LHCN-M2 (cell line): ENCODE results near the gene AMOTL1. TPM values are rescaled to one million over a fixed set of nuclear protein-coding genes. Genes with fewer than 3 reads are reported as not detected.
"Not testable (repeated sequence)": the region's sequence is repeated elsewhere in the genome, so short reads cannot be mapped to it uniquely, and the experiment has no call there.

Experiments used
- DNase-seq: peaks from one replicate; pipeline ENCODE4 v3.0.0-alpha.2; 2012; ENCODE audit warnings: low read depth
- total RNA-seq: library from RNA; depleted of rRNA; stranded (reverse); fragments of >200 nt; gene quantifications from 2 replicates; pipeline ENCODE4 v1.2.3, GENCODE V29; 2014

The AMOTL1 gene
- total RNA-seq, 1 experiment from 2014 or later = 39.8 TPM

DNA sequence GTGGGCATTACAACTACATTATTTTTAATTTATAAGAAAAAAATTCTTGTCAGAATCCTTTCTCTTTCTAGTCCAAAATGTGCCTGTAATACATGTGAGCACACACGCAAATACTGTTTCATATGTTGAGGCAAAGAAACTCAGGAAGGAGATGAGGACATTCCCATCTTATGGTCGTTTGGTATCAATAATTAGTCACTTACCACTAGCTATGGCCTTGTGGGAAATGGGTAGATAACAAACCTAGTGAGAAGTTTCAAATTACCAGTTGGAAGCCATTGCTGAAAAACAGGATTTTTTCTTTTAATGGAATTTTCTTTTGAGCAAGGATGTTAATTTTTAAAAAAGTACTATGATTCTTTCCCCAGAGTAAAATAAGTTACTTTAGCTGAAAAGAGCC, 25.7 kb downstream of the AMOTL1 start:
- peak; percentile 62 for DNase-seq

DNA sequence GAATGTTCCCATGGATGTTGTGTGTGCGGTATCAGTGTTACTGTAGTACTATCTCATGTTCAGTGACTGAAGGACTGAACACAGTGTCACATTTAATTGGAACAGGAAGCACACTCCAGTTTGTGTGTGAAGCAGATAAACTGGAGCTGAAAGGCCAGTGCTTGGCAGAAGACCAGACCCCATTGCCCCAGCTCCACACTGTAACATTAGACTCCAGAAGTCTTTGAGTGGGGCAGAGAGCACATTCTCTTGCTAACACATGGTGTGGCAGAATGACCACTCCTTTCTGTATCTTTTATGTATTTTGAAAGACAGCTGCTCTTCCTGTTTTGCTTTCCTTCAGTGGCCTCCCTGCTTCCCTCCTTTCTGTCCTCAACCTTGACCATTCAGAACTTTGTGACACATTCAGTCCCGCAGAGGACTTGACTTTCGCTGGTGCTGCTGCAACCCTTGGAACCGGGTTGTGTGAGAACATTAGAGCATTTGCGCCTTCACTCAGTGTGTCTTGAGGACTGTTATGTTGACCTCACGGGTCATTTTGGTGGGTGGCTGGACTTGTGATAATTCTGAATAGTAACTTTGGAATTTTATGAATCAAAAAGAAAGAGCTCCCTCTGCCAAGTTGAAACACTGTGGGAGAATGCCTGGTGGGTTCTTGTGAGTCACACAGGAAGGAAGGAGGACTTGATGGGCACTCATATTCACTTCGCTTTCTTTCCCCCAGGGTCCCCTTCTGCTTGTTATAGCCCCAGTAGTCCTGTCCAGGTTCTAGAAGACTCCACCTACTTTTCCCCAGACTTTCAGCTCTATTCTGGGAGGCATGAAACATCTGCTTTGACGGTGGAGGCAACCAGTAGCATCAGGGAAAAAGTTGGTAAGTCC, 26.4 kb downstream of the AMOTL1 start:
- peak; percentile 99 for DNase-seq

DNA sequence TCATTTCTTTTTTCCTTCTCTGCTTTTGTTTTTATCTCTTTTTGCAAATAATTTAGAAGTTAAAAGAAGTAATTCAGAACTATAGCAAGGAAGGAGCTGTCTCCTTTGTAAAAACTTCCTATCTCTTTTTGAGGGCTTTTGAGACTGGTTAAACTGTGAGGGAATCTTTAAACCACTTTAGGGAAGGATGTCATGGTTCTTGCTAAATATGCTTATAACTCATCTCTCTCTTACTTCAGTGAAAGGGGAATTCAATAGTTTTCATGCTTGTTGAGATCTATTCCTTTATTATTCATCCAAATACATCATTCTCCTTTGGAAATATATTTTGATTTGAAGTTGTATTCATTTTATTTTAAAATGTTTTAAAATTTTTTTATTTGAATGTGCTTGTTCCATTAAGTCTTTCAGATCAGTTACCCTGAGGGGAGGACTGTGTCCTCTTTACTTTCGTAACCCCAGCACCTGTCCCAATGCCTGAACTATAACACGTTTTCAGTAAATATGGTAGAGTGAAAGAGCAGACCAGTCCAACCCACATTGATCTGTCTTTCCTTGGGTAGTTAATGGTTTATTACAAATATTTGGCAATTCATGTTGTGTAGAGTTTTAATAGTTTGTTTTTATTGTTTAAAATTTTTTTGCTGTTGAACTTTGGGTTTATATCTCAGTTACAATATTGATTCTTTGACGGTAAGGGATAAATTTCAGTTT, 27.5 kb downstream of the AMOTL1 start:
- DNase-seq = no peak

DNA sequence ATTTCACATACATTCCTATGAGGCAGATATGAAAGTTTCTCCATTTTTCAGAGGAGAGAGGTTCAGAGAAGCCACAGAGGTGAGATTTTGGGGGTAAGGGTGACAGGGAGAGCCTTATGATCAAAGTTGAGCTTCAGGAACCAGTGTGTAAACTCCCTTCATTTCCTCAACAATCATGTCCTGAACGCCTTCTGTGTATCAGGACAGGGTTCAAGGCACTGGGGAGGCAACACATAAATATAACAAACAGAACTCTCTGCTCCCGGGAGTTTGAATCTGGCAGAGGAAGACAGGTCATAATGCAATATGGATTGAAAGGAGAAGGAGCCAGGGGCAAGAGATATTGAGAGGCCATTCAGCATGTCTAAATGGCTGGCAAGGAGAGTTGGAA, 28.0 kb downstream of the AMOTL1 start:
- DNase-seq = no peak

DNA sequence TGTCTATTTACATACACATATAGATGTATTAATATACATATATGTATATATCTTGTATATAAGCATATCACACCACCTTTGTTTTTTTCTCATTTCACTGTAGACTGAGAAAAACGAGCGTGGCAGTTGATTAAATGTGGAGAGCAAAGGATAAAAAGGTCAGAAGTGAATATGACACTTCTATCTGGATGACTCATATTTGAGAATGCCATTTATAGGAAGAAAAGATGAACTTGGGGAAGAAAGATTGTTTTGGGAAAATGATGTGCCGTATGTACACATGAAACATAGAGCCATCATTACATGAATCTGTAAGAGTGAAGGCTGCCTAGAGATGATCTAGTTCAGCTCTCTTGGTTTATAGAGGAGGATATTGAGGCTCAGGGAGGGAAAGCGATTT, 28.7 kb downstream of the AMOTL1 start:
- DNase-seq = peak; percentile 54

DNA sequence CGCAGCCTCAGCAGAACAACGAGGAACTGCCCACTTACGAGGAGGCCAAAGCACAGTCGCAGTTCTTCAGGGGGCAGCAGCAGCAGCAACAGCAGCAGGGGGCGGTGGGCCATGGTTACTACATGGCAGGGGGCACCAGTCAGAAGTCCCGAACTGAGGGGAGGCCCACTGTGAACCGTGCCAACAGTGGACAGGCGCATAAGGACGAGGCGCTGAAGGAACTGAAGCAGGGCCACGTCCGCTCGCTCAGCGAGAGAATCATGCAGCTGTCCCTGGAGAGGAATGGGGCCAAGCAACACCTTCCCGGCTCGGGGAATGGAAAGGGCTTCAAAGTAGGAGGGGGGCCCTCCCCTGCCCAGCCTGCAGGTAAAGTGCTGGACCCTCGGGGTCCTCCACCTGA, 31.6 kb downstream of the AMOTL1 start:
- no peak for DNase-seq

DNA sequence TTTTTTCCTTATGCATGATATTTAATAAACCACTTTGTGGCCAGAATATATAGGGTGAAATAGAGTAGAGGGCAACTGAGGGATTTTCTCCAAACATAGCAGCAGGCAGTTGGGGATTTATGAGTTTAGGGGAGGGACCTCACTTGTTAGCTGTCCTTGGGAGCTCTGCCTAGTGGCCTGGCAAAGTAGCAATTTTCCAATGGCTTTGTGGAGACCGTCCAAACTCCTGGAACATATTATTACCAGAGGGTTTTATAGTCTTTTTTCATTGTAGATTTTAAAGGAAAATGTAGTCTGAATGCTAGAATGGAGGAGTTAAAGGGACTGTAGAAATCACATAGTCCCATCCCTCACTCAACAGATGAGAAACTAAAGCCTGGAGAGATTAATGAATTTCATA, 32.3 kb downstream of the AMOTL1 start:
- no peak for DNase-seq

DNA sequence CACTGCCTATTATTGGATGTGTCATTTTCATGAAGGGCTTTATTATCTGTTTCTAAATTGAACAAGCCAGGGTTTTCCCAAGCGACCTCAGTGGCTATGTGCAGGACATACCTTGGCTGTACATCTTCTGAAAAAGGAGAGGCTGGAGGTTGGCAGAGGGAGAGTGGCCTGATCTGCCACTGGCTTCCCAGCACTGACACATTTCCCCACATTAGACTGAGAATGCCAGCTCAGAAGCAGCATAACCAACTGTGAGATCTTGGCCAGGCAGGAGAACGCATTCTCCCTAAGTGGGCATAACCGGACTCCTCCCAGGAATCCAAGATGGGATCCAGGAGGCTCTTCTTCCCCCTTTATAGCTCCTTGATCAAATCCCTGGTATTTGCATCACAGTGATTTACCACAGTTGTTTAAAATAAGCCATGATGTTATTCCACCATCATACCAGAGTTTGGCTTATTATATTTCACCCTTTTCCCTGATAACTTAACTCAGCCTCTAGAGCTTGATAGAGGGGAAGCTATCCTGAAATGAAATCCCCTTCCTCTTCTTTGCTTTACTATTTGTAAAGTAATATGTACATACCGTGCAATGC, 33.8 kb downstream of the AMOTL1 start:
- DNase-seq = no peak

DNA sequence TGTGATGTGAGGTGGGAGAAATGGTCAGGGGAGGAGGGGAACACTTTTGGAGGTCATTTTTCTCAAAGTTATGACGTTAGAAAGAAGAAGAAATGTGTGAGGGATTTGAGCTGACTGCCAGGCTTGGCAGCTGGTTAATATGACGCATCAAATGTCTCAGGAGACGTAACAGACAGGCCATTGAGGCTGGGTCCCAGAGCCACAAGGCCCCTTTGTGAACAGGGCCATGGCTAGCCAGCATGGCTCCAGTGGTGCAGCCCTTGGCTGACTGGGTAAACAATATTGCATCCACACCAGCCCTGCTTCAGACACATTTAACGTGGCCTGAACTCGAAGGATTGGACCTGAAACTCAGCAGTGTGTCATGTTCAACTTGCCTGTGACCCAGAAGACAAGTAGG, 34.3 kb downstream of the AMOTL1 start:
- DNase-seq = no peak

DNA sequence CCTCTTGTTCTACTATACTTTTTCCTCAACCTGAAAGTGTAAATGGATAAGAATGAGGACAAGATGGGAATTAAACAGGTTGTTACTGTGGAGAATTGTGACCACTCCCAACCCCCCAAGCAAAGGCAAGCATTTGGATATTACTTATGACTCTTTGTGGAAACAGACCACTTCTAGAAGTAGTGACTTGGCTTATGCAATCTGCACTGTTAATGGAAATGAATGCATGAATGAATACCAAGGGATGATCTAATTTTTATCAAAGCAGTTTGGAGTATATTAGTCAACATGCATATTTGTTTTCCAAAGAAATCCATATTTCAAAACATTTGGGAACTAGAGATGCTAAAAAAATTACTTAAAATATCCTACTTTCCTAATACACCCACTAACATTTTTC, 35.3 kb downstream of the AMOTL1 start:
- DNase-seq = peak; percentile 45

DNA sequence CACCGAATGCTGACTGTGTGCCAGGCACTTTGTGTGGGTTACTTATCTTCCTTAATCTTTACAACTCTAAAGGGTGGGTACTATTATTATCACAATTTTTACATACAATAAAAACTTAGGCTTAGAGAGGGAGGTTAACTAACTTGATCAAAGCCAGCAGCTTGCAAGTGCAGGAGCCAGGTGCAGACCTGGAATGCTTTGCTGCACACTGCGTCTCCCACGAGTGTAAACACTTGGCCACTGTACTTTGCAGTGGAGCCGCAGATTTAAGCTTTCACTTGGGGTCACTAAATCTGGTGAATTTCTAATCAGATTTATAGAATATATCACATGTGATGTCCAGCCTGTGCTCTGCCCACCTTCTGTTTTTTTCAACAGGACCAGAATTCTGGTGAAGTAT, 36.7 kb downstream of the AMOTL1 start:
- DNase-seq = no peak

DNA sequence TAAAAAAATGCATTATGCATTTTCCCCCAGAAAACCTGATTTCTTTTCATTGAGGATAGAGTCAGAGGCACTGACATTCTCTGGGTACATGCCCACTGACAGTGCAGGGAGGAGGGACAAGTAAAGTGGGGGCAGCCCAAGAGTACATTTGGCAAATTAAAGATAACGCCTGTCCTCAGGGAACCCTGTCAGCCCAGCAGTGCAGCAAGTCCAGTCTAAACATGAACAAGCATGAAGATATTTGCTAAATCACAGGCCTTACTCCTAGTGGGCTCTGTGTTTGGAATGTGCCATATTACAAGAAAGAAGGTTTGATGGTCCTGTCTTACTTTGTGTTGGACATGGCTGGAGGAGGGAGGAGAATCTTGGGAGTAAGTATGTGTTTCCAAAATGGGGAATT, 37.9 kb downstream of the AMOTL1 start:
- no peak for DNase-seq

DNA sequence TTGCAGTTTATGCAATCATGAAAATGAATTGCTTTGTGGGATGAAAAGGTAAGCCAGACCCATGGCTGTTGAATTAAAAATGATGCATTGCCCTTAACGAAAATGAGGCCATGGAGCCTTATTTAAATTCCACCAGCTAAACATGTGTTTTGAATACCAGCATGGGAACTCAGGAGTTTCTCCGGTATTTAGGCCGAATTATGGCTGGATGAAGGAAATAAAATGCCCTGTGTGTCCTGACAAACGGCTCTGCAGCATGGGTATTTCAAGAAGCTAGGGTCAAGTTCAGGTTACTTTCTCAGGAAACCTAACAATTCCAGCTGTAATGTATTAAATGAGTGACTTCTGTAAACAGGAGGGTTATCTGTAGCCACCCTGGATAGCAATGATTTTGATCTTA, 38.3 kb downstream of the AMOTL1 start:
- DNase-seq = no peak

DNA sequence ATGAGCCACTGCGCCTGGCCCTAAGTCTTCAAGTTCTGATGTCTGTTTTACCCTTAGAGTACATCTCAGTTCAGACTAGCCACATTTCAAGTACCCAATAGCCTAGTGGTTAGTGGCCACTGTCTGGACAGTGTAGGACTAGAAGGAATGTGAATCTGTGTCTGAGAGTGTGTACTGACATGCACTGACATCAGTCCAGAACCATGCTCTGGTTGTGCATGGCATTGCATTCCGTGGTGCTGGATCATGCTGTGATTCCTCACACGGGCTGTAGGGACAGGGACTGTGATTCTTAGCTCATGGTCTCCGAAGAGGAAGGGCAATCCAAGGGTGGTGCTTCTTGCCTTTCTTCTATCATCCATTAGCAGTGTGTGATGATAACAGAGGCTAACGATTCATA, 41.1 kb downstream of the AMOTL1 start:
- DNase-seq = no peak

DNA sequence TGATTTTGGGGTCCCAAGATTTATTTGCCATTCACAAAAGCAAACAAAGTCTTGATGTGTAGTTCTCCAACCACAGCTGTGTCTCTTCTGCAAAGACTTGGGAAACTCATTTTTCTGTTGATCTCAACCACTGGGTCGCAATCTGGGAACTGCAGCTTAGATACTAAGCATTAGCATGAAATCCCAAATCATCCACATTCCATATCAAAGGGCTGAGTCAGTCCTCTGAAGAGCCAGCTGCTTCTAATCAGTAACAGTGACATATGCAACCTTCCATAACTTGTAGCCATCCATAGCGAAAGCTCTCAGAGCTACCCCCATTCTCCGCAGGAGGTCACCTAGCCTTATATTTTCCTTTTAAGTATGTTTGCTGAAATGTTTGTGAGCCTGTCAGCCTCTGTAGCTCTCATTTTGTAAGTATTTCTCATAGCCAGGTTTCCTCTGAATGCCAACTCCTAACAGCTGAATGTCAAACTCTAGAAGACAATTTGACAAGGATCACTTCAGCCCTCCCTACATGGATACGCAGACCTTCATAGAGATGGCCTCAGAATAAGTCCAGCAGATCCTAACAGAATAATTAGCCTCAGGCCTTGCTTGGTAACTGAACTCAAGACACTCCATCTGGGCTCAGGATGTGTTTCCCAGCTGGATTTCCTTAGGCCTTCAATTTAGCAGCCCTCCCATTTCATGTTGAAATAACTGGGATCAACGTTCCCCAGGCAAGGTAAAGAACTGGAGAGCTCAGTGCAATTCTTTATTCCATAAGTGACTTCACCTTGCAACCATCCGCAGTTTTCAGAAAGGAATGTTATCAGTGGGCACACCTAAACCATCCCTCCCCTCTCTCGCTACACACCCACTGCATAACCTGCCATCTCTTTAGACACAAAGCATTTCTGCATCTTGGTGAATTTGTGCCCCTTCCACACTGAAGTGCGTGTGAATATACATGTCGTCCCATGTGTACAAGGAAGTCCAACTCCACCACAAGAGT, 44.9 kb downstream of the AMOTL1 start:
- not testable (repeated sequence) for DNase-seq

DNA sequence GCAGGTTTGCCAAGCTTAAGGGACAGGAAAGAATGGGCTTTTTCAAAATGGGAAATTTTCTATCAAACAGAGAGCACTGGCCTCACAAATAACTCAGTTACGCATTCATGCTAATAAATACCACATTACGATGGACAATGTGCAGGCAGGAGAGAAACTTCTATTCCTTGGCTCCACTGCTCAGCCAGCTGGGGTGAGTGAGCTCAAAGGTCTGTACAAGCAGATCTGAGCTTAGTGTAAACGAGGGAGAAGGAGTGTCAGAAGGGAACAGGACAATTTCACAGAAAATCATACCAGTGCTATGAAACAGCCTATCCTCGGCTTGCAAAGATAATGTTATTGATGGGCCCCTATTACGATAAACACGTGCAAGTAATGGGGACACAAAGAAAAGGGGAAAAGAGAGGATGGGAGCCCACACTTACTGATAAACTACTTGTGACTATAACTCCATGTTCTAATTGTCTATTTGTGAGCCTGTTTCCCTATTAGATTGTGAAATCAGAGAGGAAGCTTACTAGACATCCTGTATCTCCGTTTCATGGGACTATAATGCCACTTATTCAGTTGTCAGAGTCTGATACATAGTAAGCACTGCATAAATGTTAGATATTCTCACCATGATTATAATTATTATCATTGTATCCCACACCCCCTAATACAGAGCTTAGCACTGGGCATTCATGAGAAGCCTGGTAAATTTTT, 46.3 kb downstream of the AMOTL1 start:
- no peak for DNase-seq

DNA sequence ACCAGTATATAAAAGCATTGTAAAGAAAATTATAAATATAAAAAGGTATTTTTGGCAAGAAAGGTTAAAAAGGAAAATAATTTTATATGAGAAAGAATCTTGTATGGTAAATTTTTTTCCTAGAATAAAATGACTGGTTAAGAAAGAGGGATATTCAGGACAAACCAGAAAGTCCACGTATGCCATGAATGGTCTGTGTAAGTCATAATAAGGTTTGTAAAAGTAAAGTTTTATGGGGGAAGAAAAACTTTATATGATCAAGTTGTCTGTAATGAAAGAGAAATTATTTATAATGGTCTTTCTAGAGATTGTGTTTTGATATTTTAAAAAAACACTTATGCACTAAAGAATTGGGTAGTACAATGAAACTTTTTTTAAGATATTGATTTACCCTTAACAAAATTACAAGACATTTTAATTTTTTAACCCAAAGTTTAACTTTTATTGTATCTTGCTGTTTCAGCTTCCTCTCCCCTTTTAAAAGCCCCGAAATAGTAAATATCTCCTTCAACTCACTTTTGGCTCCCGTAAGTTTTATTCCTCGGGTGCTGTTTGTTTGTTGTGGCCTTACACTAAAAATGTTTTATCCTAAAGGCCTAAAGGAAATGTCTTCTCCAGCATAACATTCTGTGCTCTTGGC, 47.7 kb downstream of the AMOTL1 start:
- peak; percentile 73 for DNase-seq

DNA sequence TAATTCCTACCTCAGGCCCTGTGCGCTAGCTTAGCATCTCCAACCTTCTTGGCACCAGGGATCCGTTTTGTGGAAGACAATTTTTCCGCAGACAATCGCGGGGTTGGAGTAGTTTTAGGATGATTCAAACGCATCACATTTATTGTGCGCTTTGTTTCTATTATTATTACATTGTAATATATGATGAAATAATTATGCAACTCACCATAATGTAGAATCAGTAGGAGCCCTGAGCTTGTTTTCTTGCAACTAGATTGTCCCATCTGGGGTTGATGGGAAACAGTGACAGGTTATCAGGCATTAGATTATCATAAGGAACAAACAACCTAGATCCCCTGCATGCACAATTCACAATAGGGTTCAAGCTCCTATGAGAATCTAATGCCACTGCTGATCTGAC, 52.3 kb downstream of the AMOTL1 start:
- no peak for DNase-seq

DNA sequence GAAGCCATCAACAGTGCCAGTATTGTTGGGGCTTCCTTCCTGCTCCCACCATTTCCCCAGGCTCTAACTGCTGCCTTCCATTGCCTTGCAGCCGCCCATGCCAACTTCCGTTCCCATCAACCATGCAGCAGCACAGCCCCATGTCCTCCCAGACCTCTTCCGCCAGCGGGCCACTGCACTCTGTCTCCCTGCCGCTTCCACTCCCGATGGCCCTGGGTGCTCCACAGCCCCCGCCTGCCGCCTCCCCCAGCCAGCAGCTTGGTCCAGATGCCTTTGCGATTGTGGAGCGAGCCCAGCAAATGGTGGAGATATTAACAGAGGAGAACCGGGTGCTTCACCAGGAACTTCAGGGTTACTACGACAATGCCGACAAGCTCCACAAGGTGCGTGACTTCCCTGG, 53.3 kb downstream of the AMOTL1 start:
- no peak for DNase-seq

DNA sequence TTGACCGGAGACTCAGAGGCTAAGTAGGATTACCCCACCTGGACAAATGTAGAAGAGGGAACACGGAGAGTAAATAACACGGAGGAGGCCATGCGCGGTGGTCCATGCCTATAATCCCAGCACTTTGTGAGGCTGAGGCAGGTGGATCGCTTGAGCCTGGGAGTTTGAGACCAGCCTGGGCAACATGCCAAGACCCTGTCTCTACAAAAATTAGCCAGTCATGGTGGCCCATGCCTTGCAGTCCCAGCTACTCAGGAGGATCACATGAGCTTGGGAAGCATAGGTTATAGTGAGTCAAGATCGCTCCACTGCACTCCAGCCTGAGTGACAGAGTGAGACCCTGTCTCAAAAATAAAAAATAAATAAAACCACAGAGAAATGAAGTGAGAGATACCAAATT, 53.9 kb downstream of the AMOTL1 start:
- no peak for DNase-seq
